GM18861 (cell line): ENCODE measurements around the gene ACSM2B.
"Not testable (repeated sequence)": the region's sequence is repeated elsewhere in the genome, so short reads cannot be mapped to it uniquely, and the experiment has no call there.

Experiments used
- ATAC-seq: cut with Tn5 transposase; IDR thresholded peaks from one replicate; pipeline ENCODE4 v1.9.1; 2021; ENCODE audit not compliant: unreplicated experiment

The ACSM2B gene

DNA sequence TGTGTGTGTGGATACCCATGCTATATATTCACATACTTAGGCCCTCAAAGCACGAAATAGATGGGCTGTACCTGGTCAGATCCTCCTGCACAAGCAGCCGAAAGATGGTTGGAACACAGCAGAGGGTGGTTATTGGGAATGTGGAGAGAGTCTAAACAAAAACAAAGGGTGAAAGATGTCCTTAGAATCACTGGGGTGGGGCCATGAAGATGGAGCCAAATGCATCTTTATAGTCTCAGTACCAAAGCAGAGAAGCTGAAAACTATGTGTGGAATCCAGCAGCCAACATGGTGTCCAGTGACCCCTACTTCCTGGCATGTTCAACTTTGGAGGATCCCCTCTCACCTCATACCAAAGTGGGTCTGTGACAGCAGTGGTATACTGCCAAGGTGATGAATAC, 19.5 kb upstream of the ACSM2B start:
- ATAC-seq: not testable (repeated sequence)

DNA sequence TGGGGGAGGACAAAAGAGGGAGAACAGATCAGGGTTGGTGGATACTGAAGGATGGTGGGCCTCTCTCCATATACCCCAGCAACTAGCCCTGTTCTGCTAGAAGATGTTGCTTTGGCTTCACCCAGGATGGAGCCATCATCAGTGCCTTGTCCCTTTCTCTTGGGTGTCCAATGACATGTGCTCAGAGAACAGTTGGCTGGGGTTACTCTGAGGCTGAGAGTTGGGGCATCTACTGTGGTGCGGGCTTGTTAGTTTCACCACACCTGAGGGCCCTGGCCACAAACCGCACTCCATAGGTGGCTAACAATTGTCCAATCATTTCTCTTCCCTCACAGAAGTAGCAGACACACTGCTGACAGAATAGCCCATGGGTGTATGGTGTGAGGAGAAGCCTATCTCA, 18.9 kb upstream of the ACSM2B start:
- ATAC-seq: not testable (repeated sequence)

DNA sequence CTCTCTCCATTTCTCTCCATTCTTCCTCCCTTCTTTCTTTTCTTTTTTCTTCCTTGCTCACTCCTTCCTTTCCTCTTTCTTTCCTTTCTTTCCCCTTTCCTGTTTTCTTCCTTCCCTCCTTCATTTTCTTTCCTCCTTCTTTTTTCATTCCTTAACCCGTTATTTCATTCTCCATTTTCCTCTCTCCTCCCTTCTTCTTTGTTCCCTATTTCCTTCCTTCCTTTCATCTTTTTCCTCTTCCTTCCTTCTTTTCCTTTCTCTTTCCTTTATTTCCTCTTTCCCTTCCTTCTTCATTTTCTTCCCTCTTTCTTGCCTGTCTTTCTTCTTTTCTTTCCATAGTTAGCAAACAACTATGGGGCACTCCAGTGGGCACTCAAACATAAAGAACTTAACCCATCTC, 16.6 kb upstream of the ACSM2B start:
- not testable (repeated sequence) for ATAC-seq

DNA sequence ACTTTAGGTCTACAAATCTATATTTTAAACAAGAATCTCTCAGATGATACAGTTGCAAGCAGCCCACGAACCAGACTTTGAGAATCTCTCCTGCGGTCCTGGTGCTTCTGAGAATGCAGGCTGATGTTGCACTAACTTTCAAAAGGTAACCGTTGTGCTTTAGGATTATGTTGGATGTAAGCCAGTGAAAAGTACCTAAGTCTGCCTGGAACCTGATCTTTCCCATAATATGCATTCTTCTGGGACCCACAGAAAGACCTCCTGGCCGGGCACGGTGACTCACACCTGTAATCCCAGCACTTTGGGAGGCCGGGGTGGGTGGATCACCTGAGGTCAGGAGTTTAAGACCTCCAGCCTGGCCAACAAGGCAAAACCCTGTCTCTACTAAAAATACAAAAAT, 13.3 kb upstream of the ACSM2B start:
- ATAC-seq: not testable (repeated sequence)

DNA sequence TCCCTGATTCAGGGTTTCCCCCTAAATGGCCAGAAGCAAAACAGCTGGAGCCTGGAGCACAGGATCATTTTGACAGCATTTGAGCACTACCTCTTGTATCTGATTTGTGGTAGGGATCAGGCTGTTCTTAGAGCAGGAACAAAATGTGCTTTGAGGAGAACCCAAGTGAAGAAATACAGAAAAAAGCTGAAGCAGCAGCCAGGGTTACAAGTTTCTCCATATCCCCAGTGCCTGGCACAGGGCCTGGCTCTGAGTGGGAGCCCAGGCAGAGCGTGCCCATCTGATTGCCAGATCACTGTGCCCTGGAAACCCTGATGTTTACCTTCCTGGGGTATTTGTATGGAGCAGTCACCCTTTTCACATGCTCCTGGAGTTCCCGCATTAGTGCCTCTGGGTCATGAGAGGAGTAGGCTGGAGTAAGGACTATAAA, 11.5 kb upstream of the ACSM2B start:
- not testable (repeated sequence) for ATAC-seq

DNA sequence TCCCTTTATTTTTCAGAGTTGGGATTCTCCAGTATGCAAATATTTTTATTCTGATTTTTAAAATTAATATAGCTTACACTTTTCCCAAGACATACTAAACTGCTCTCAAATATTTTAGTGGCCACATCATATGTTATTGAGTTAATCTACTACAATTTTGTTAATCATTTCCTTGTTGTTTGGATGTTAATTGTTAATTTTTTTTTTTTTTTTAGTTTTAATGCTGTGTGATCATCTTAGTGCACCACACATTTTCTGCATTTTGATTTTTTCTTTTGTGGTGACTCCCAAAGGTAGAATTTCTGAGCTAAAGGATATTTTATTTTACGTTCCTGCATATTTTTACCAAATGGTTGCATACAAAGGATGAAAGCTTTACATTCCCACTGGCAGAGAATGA, 10.5 kb upstream of the ACSM2B start:
- not testable (repeated sequence) for ATAC-seq

DNA sequence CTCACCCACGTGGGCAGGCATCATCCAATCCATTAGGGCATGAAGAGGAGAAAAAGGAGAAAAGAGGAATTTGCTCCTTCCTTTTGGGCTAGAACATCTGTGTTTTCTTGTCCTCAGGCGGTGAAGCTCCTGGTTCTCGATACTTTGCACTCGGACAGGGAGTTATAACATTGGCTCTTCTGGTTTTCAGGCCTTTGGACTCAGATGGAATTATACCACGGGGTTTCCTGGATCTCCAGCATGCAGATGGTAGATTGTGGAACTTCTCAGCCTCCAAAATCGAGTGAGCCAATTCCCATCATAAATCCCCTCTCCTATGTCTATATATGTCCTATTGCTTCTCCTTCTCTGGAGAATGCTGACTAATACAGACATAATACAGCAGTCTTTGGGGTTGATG, 9.9 kb upstream of the ACSM2B start:
- not testable (repeated sequence) for ATAC-seq

DNA sequence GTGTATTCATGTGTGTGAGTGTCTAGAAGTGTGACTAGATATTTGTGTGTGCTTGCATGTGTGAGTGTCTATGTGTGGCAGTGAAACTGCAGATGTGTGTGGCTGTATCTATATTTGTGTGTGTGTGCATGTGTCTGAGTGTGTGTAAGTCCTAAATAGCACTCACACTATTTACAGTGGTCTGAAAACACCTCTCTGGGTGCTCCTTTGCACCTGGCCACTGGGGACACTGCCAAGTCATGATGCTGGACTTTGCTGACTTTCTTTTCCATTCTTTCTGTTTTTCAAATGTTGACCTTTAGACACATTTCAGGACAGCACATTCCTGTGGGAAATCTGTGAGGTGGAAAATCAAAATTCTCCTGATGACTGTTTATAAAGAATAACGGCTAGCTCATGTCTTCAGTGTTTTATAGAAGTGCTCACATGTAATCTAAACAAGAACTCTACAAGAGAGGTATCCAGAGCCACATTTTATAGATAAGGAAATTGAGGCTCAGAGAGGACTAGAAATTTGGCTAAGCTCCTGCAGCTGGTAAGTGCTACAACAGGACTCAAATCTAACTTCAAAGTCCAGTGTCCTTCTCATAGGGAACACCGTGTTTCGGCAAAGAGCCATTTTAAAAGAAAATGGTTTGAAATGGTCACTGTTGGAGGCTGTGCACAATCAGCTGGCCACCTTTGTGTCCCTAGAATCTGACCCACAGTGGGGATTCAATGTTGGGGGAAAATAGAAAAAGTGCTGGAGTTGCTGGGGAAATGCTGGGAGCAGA, 4.5 kb upstream of the ACSM2B start:
- ATAC-seq: not testable (repeated sequence)

DNA sequence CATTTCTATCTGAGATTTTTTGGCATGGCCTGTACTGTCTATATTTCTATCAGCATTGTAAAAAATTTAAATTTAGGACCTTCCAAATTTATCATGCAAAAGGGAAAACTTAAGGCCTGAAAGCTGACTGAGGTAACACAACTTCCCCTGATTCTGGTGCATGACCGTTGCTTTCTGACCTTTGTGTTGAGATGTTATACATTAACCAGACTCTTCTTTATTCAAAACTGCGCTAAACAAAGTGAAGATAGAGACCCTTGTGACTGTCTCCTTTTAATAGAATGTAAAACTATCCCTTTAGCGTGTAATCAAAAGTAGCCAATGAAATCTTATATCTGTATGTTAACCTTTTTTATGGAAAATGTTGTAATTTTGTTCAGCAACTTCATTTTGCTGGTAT, 1.9 kb upstream of the ACSM2B start:
- not testable (repeated sequence) for ATAC-seq

DNA sequence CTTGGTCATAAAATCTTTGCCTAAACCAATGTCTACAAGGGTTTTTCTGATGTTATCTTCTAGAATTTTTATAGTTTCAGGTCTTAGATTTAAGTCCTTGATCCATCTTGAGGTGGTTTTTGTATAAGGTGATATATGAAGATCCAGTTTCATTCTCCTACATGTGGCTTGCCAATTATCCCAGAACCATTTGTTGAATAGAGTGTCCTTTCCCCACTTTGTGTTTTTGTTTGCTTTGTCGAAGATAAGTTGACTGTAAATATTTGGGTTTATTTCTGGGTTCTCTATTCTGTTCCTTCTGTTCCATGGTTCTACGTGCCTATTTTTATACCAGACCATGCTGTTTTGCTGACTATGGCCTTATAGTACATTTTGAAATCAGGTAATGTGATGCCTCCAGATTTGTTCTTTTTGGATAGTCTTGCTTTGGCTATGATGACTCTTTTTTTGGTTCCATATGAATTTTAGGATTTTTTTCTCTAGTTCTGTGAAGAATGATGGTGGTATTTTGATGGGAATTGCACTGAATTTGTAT, 7.0 kb downstream of the ACSM2B start:
- ATAC-seq: not testable (repeated sequence)

DNA sequence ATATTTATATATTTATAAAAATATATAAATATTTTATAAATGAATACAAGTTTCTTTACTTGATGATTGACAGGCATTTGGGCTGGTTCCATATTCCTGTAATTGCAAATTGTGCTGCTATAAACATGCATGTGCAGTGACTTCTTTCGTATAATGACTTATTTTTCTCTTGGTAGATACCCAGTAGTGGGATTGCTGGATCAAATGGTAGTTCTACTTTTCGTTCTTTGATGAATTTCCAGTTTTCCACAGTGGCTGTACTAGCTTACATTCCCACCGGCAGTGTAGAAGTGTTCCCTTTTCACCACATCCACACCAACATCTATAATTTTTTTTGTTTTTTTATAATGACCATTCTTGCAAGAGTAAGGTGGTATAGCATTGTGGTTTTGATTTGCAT, 7.8 kb downstream of the ACSM2B start:
- no peak for ATAC-seq

DNA sequence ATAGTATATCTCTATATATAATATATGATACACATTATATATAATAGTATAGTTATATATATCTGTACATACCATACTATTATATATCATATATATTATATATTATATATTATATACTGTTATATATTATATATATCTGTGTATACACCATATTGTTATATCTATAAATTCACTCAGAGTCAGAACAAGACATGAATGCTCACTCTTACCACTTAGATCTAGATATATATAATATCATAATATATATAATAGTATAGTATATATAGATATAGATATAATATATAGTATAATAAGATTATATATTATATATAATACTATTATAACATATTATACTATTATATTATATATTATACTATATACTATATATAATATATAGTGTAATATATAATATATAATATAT, 9.3 kb downstream of the ACSM2B start:
- ATAC-seq: no peak

DNA sequence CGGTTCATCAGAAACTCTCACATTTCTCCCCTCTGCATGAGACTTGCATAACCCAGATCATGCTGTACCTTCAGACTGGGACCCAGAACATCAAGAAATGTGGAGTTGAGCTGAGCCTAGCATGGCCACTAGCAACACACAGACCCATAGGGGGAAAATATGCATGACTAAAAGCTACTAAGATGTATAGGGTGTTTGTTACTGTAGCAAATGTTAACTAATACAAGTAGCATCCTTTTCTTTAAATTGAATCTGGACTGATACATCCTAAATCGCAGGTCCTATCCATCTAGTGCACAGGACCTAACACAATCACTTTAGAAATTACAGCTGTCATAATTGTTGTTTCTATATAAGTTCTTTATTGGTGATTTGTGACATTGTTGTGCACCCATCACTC, 10.8 kb downstream of the ACSM2B start:
- not testable (repeated sequence) for ATAC-seq

DNA sequence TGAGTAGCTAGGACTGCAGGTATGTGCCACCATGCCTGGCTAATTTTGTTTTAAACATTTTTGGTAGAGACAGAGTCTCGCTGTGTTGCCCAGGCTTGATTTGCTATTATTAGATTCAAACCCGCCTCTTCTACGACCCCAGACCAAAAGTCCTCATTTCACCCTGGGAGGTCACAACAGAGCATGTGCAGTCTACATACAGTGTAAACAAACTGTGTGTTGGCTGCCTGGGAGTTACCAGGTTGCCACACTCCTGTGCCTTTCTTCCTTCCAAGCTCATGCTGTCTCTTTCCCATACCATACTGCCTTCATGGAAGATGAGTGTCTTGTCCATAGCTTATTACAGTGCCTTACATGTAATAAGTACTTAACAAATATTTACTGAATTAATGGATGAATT, 11.9 kb downstream of the ACSM2B start:
- not testable (repeated sequence) for ATAC-seq

DNA sequence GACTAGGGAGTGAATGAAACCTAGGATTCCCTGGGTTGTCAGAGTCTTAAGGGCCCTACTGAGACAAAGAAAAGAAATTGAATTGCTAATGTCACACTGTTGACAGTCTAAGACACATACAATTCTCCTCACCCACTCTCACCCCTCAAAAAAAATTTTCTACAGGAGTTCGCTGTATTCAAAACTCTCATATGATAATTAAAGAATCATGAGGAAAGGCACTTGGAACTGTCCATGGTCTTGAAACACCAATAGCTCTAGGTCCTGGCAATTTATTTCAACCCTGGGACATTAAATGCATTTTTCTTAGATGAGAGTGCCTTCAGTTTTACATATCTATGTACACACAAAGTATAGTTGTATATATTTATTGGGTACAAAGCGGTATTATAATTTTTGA, 20.5 kb downstream of the ACSM2B start:
- not testable (repeated sequence) for ATAC-seq

DNA sequence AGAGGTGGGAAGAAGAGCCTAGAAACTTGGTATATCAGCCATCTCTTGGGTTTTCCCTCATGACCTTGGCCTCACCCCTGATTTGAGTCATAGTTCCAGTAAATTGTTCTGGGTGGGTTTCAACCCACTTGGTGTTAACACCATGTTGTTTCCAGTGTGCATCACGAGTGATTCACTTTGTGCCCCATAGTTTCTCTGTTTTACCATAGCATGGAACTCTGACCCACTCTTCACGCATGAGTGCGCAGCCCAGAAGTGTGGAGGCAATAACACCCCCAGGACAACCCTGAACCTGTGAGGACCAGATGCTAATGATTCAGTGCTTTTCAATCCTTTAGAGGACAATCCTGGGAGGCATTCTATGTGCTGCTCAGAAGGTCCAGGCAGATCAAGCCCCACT, 21.5 kb downstream of the ACSM2B start:
- ATAC-seq: not testable (repeated sequence)

DNA sequence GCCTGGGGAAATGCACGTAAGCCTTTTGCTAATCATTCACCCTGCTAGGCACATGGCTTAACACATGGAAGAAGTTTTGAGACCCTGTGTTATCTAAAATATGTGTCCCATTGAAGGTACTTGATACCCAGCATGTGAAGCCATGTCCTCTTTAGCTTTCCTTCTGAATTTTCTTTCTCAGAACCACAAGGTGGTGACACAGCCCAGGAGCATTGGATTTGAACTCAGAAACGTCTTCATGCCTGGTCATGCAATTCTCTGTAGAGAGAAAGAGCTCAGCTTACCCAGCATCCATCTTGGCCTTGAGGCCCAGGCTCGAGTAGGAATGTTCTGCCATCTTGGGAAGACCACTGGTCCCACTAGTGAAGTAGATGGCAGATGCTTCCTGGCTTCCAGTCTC, 22.7 kb downstream of the ACSM2B start:
- not testable (repeated sequence) for ATAC-seq

DNA sequence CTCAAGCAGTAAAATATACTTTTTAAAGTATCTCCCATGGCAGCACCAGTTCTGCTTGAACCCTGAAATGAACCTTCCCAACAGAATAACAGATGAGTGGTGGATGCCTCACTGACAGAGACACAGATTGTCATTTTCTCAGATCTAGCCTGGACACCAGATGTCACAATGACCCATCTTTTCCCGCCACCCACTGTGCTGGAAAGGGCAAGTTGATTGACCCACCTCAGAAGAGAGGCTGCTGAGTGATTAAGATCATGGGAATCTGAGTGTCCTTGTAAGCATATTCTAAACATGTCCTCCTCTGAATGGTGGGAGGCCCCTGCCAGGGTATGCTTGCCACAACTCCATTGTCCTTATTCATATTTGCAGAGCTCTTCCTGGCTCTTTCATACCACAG, 29.2 kb downstream of the ACSM2B start:
- not testable (repeated sequence) for ATAC-seq

DNA sequence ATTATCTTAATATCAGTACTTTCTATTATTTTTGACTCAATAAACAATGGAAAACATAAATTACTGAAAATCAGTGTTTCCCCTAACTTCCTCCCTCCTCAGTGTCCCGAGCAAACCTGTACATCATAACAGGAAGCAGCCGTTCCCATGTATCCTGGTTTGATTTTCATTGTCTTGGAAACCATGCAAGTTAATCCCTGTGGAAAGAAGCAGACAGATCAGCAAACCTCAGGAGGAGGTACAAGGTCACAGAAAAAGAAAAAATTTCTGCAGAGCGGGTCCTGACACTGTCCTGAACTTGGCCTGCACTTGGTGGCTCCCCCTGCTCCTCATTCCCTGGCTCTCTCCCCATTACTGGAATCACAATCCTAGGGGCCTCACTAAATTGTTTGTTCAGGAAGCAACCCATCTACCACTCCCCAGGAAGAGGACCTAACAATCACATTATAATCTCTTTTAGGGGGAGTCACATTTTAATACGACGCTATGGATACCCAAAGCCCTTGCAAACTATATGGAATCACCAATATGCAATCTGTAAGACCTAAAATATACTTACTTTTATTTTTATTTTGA, 29.8 kb downstream of the ACSM2B start:
- not testable (repeated sequence) for ATAC-seq

DNA sequence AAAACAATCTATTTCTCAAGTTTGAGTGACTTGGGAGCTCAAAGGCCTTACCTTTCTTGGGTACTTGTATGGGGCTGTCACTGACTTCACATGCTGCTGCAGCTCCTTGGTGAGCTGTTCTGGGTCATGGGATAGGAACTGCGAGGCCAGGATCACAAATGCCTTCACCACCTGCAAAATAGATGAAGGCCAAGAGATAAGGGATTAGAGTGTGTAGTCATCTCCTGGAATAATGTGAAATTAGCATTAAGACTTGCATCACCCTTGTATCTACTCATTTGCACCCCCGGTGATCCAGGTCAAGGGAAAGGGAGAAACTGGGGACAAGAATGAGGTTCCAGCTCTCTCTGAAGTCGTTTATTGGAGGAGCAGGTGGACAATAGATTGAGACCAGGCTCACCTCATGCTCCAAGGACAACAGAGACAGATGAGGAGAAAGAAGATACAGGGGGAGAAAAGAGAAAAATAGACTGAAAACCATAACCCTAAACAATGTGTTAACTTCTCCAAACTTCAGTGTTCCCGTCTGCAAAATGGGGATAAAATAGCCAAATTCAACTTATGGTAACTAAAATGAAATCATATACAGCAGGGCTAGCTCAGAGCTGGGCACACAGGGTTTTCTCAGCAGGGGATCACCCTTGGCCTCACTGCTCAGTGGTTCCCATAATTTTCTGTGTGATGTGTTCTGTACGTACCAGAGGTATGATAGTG, 35.4 kb downstream of the ACSM2B start:
- ATAC-seq: not testable (repeated sequence)

DNA sequence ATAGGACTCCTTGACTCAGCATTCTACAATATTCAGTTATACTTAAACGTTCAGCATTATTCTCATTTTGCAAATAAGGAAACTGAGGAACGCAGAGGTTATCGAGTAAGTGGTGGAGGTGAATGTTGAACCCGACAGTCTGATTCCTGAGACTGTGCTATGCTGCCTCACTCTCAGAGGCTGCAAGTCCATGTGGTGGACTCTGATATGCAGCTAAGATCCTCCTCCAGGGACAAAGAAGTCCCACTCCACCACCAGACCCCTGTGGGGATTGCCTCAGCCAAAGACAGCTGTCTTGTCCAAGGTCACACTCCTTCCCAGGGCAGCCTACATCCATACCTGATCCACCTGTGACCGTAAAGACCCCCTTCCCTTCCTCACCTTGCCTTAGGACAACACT, 37.5 kb downstream of the ACSM2B start:
- ATAC-seq: no peak

DNA sequence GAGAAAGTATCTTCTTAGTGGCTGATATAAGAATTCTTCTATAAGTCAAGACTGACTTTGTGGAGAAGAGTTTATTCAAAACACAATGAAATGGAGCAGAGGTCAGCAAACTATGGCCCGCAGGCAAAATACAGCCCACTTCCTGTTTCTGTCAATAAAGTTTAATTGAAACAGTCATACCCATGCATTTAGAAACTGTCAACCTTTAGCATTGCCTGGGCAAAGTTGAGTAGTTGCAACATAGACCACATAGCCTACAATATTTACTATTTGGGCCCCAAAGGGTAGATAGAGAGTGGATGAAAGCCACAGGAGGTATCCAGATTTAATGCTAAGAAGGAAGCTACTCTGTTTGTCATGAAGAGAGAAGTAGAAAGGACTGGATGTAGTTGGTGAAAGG, 38.0 kb downstream of the ACSM2B start:
- no peak for ATAC-seq
